HTERT RPE-1 (cell line): ENCODE measurements around the gene GPR162.
"Not testable (repeated sequence)": the region's sequence is repeated elsewhere in the genome, so short reads cannot be mapped to it uniquely, and the experiment has no call there.

Experiments used
- in situ Hi-C: fragments of 300-500 bp; cut with MboI; formaldehyde crosslinking; loops from 4 replicates; pipeline ENCODE4 v1.14.3; 2020; ENCODE audit warnings: low sequenced_read_pairs

GPR162 gene

GRCh38 chr12:6852651-6853354 is 31.2 kb downstream of the GPR162 start:
- in situ Hi-C loops: no loop called here

- in situ Hi-C loops: no loop called here
Measured at GRCh38 chr12:6853626-6854025, 32.0 kb downstream of the GPR162 start.

- in situ Hi-C loops: no loop called here
Measured at GRCh38 chr12:6854036-6854435, 32.4 kb downstream of the GPR162 start.

GRCh38 chr12:6855322-6855721 is 33.7 kb downstream of the GPR162 start:
- in situ Hi-C loops: no loop called here

GRCh38 chr12:6858799-6859198 is 37.2 kb downstream of the GPR162 start:
- in situ Hi-C loops: no loop called here

- in situ Hi-C loops: no loop called here
Measured at GRCh38 chr12:6860116-6860515, 38.5 kb downstream of the GPR162 start.

GRCh38 chr12:6860942-6861341 is 39.3 kb downstream of the GPR162 start:
- in situ Hi-C loops: no loop called here

- in situ Hi-C loops: no loop called here
Measured at GRCh38 chr12:6861391-6861790, 39.8 kb downstream of the GPR162 start.

GRCh38 chr12:6863033-6863432 is 41.4 kb downstream of the GPR162 start:
- in situ Hi-C loops: no loop called here

GRCh38 chr12:6863586-6864321 is 42.1 kb downstream of the GPR162 start:
- in situ Hi-C loops: no loop called here

- in situ Hi-C loops: not testable (repeated sequence)
Measured at GRCh38 chr12:6865307-6865706, 43.7 kb downstream of the GPR162 start.

- in situ Hi-C loops: no loop called here
Measured at GRCh38 chr12:6866163-6866919, 44.7 kb downstream of the GPR162 start.

GRCh38 chr12:6866920-6867412 is 45.3 kb downstream of the GPR162 start:
- in situ Hi-C loops: no loop called here

GRCh38 chr12:6867413-6868210 is 46.0 kb downstream of the GPR162 start, which contains the start of gene TPI1:
TPI1 (plus strand) TSS chr12:6867531; CDS start chr12:6867567, 36 bp downstream.
- in situ Hi-C loops: no loop called here

- in situ Hi-C loops: no loop called here
Measured at GRCh38 chr12:6868211-6869048, 46.8 kb downstream of the GPR162 start.

GRCh38 chr12:6869049-6870021 is 47.7 kb downstream of the GPR162 start:
- in situ Hi-C loops: no loop called here

GRCh38 chr12:6870304-6870703 is 48.7 kb downstream of the GPR162 start:
- in situ Hi-C loops: not testable (repeated sequence)
